ENCODE results near the gene GLRX3. TPM values are rescaled to one million over a fixed set of nuclear protein-coding genes. Genes with fewer than 3 reads are reported as not detected.

Gene GLRX3
- total and polyA plus RNA-seq, 10 of the 15 experiments (the other 5 are each of a cell fraction or from before 2014, with no cell fraction given) = 94.7 to 209 (median 131) TPM

DNA sequence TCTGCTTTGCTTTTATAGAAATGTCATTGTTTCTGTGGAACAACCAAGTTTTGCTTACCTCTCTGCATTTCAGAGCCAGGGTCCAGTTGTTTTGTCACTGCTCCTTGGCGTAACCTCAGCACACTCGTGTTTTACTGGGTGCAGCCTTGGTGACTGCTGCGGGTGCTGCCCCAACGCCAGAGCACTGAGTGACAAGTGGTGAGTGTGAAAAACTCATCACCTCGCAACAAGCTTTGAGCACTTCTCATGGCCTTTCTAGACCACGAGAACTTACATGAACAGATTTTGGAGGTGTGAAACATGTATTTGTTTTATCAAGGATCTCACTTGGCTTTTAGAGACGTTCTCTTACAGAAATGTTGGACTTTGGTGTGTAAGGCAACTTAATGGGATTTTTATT is 31.0 kb downstream of the GLRX3 start (continued):
- TF ChIP-seq CUX1 (IDR thresholded peaks at IDR 0.05; ENCODE audit: insufficient replicate concordance, low read depth, low read length) (no peak), BHLHE40 (IDR thresholded peaks at IDR 0.05; ENCODE audit: borderline replicate concordance in 1 of 2, low read depth in 2 of 2, low read length in 1 of 2) (no peak), HCFC1 (IDR thresholded peaks at IDR 0.05; ENCODE audit: low read length) (no peak), ASH2L (IDR thresholded peaks at IDR 0.05; ENCODE audit: borderline replicate concordance, low read depth) (no peak)

DNA sequence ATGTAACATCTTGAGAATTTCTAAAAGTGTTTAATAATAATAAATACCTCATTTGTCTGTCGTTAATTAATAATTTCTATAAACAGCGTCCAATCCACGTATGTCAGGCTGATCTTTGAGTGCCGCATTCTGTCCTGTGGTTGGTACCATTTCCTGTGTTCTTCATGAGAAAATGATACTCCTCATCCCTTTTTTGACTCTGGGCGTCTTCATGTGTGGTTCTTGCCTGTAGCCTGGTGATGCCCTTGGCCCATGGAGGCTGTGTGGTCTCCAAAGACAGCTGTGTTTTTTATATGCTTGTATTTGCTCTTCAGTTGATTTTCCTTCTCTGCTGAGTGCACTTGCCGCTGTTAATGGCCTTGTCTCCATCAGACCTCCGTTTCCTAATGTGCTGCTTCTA is 31.5 kb downstream of the GLRX3 start:
- H3K4me2 ChIP-seq (ENCODE audit: control insufficient read depth, insufficient read depth) = no peak overlapping the region
- 0 out of 2 replicates have a peak, but pooled peaks cover 2% of the 10 kb centered on the region for H3K4me1 ChIP-seq (ENCODE audit: control insufficient read depth, insufficient read depth, low read length)
- peaks cover 4 to 24% of the 10 kb centered on the region in 2 experiments for H3K36me3 ChIP-seq (ENCODE audit: control insufficient read depth in 2 of 2, insufficient read depth in 2 of 2, low read length in 1 of 2)
- ChIA-PET RAD21 (ENCODE audit: unreplicated experiment) (no interaction called here), POLR2A (interaction anchor here (0.6 kb wide), 1 partner anchor 120 kb away, joined by 4 read pairs; no protein-coding TSS in a partner anchor), SMC1A (ENCODE audit: uncharacterized antibody, unreplicated experiment) (no interaction called here), CTCF (no interaction called here)
- no peaks in the 10 kb centered on the region for H3K27me3 ChIP-seq (replicated peaks in 1 of 2; ENCODE audit: control insufficient read depth in 2 of 2, insufficient read depth in 2 of 2, low read length in 1 of 2)
- H3K27ac ChIP-seq (ENCODE audit: control insufficient read depth, insufficient read depth) = no peak overlapping the region
- no peak overlapping the region for H3K9ac ChIP-seq (ENCODE audit: control insufficient read depth, insufficient read depth, low read length)
- no peaks in the 10 kb centered on the region for H3K79me2 ChIP-seq (ENCODE audit: control insufficient read depth, insufficient read depth, low read length)
- ATAC-seq (no peak), FAIRE-seq (no peak), DNase-seq (ENCODE audit: low read depth, low spot score) (no peak)
- 98% methylated on average over 7 of the region's 7 CpGs for WGBS (ENCODE audit: insufficient coverage, insufficient replicate concordance, low lambda C conversion rate, missing lambda C conversion rate)
- in situ Hi-C loops (cut with MboI) = no loop called here
- intact Hi-C loops (cut with micrococcal nuclease; ENCODE audit: unreplicated experiment) = no loop called here
- H3K9me3 ChIP-seq (replicated peaks; ENCODE audit: control insufficient read depth, insufficient read depth, low read length) = no peaks in the 10 kb centered on the region
- no peaks in the 10 kb centered on the region for H4K20me1 ChIP-seq (ENCODE audit: control insufficient read depth, insufficient read depth)
- no peak overlapping the region for H3K4me3 ChIP-seq
- H2AFZ ChIP-seq (ENCODE audit: control insufficient read depth, low read depth, low read length) = no peak overlapping the region
- no TSS peak for BruUV-seq (replicated peaks)
- TF ChIP-seq, protein P1, sequence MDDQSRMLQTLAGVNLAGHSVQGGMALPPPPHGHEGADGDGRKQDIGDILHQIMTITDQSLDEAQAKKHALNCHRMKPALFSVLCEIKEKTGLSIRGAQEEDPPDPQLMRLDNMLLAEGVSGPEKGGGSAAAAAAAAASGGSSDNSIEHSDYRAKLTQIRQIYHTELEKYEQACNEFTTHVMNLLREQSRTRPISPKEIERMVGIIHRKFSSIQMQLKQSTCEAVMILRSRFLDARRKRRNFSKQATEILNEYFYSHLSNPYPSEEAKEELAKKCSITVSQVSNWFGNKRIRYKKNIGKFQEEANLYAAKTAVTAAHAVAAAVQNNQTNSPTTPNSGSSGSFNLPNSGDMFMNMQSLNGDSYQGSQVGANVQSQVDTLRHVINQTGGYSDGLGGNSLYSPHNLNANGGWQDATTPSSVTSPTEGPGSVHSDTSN (IDR thresholded peaks at IDR 0.05; ENCODE audit: insufficient replicate concordance, low read depth, low read length) = no peak
- TF ChIP-seq SMARCA5 (IDR thresholded peaks at IDR 0.05) = no peak
- no peak for TF ChIP-seq RCOR1 (conservative IDR thresholded peaks at IDR 0.05; ENCODE audit: low read depth, low read length)
- no peak for TF ChIP-seq KDM1A (IDR thresholded peaks at IDR 0.05; ENCODE audit: borderline replicate concordance)
- TF ChIP-seq NFXL1 (IDR thresholded peaks at IDR 0.05; ENCODE audit: borderline replicate concordance) = no peak
- no peak for TF ChIP-seq KAT2A (conservative IDR thresholded peaks at IDR 0.05; ENCODE audit: control insufficient read depth, low read depth, low read length)
- TF ChIP-seq HDAC2 (IDR thresholded peaks at IDR 0.05) = no peak
- TF ChIP-seq SIX5 (IDR thresholded peaks at IDR 0.05; ENCODE audit: low read depth, low read length, severe bottlenecking) = no peak
- no peak for TF ChIP-seq RB1 (IDR thresholded peaks at IDR 0.05; ENCODE audit: borderline replicate concordance)
- no peak for TF ChIP-seq E4F1 (IDR thresholded peaks at IDR 0.05; ENCODE audit: borderline replicate concordance, partially characterized antibody)
- TF ChIP-seq ZNF207 (IDR thresholded peaks at IDR 0.05; ENCODE audit: borderline replicate concordance) = no peak
